Epithelial cell of esophagus (primary cell): Measurements from ENCODE around the gene CAVIN2.
A peak's percentile ranks its signal among the peaks of the same experiment; 100 is the strongest.

Experiments
- DNase-seq: peaks from one replicate; pipeline ENCODE4 v3.0.0; 2010; ENCODE audit warnings: low read depth
- H3K4me3 ChIP-seq: 2 replicates; pipeline ENCODE4 v1.5.1; 2011; ENCODE audit warnings: mild to moderate bottlenecking, low read length, control low read depth
- CTCF ChIP-seq: IDR thresholded peaks from 2 replicates; pipeline ENCODE4 v1.5.1; 2011; ENCODE audit warnings: low read depth, mild to moderate bottlenecking, low read length, control low read depth, inconsistent platforms; ENCODE audit not compliant: insufficient read depth; ENCODE audit errors: missing control alignments

The CAVIN2 gene

GRCh38 chr2:191889931-191890330, 43.0 kb upstream of the CAVIN2 start:
- DNase-seq, result no peak
- no peak overlapping the region for H3K4me3 ChIP-seq
- no peak for TF ChIP-seq CTCF

GRCh38 chr2:191888400-191889166, 41.7 kb upstream of the CAVIN2 start:
- TF ChIP-seq CTCF, result no peak
- no peak for DNase-seq
- H3K4me3 ChIP-seq, result no peak overlapping the region

GRCh38 chr2:191885650-191886049, 38.8 kb upstream of the CAVIN2 start:
- DNase-seq, result peak; percentile 23
- H3K4me3 ChIP-seq, result no peak overlapping the region
- TF ChIP-seq CTCF, result no peak

- no peak overlapping the region for H3K4me3 ChIP-seq
- TF ChIP-seq CTCF, result no peak
- no peak for DNase-seq
These were observed 38.2 kb upstream of the CAVIN2 start for GRCh38 chr2:191885098-191885497.

GRCh38 chr2:191881982-191882816, 35.3 kb upstream of the CAVIN2 start:
- no peak for DNase-seq
- TF ChIP-seq CTCF, result no peak
- H3K4me3 ChIP-seq, result no peak overlapping the region

DNA sequence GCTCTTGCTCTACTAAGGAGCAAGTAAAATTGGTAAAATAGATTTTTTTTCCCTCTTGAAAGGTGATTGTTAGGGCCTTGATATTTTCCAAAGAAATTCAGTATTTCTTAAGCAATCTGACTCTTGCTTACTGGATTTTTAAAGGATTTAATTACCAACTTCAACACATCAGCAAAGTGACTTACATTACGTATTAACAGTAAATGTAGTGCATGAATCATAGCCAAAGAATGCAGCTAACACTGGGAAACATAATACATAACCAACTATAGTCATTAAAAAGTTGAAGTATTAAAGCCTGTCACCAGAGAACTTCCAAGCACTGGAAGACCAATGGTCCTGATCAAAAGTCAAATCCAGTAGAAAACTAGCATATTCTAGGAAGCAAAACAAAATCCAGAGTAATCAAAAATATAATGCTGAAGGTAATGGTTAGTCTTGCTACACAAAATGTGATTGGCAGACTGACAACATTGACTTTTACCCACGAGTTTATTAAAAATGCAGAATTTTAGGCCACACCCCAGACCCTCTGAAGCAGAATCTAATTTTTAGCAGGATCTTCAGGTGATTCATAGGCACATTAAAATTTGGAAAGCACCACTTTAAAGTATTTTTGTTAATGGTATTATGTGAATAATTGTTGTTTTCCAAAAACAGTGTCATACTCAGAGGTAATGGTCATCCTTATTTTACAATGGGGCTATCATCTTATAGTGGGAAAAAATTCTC, 31.8 kb upstream of the CAVIN2 start:
- no peak for TF ChIP-seq CTCF
- peak; percentile 72 for DNase-seq
- H3K4me3 ChIP-seq, result no peak overlapping the region
